Activated CD4-positive, alpha-beta T cell treated with anti-CD3 and anti-CD28 coated beads for 24 hours (primary cell): ENCODE measurements around the gene SPINT1.
A peak's percentile ranks its signal among the peaks of the same experiment; 100 is the strongest.
"Not testable (repeated sequence)": the region's sequence is repeated elsewhere in the genome, so short reads cannot be mapped to it uniquely, and the experiment has no call there.

Experiments used
- DNase-seq, 2 donors: peaks; one replicate each; pipeline ENCODE4 v3.0.0-alpha.2; 2020; ENCODE audit warnings: low read depth in 2 of 2

SPINT1 gene

GRCh38 chr15:40859206-40859851, 15.5 kb downstream of the SPINT1 start:
- DNase-seq, result peak; percentile 84 to 86

- not testable (repeated sequence) for DNase-seq
These were observed 17.3 kb downstream of the SPINT1 start for GRCh38 chr15:40861147-40861546.

GRCh38 chr15:40863660-40864270, 19.9 kb downstream of the SPINT1 start:
- DNase-seq, result no peak

- DNase-seq, result no peak
These were observed 23.4 kb downstream of the SPINT1 start for GRCh38 chr15:40867199-40867598.

GRCh38 chr15:40869686-40870085, 25.8 kb downstream of the SPINT1 start:
- no peak for DNase-seq

GRCh38 chr15:40870716-40871115, 26.9 kb downstream of the SPINT1 start:
- no peak for DNase-seq

- DNase-seq, result no peak
These were observed 28.1 kb downstream of the SPINT1 start for GRCh38 chr15:40871749-40872617.

GRCh38 chr15:40872791-40873693, 29.2 kb downstream of the SPINT1 start:
- no peak for DNase-seq

- DNase-seq, result peak in 1 of 2 donors; percentile 50
These were observed 30.1 kb downstream of the SPINT1 start, which contains the start of gene RHOV for GRCh38 chr15:40873694-40874561. RHOV (minus strand) TSS chr15:40874234; CDS start chr15:40874139, 95 bp downstream.

GRCh38 chr15:40875991-40876730, 32.3 kb downstream of the SPINT1 start:
- DNase-seq, result no peak

GRCh38 chr15:40877694-40878093, 33.8 kb downstream of the SPINT1 start:
- no peak for DNase-seq

GRCh38 chr15:40878785-40879184, 34.9 kb downstream of the SPINT1 start:
- DNase-seq, result no peak

- no peak for DNase-seq
These were observed 35.8 kb downstream of the SPINT1 start for GRCh38 chr15:40879609-40880008.

- no peak for DNase-seq
These were observed 37.5 kb downstream of the SPINT1 start for GRCh38 chr15:40881351-40881750.

- DNase-seq, result no peak
These were observed 42.7 kb downstream of the SPINT1 start for GRCh38 chr15:40886586-40886985.

- DNase-seq, result no peak
These were observed 45.3 kb downstream of the SPINT1 start for GRCh38 chr15:40889112-40889511.

GRCh38 chr15:40891138-40891537, 47.3 kb downstream of the SPINT1 start:
- DNase-seq, result no peak

GRCh38 chr15:40891810-40892446, 48.1 kb downstream of the SPINT1 start:
- no peak for DNase-seq

- no peak for DNase-seq
These were observed 48.7 kb downstream of the SPINT1 start for GRCh38 chr15:40892447-40893012.
